H1 (cell line): Measurements from ENCODE around the gene MECR. TPM values are rescaled to one million over a fixed set of nuclear protein-coding genes. Genes with fewer than 3 reads are reported as not detected.

Source experiments
- CTCF ChIA-PET: fragments of 300-600 bp; sonication (Branson Sonifier 250); formaldehyde crosslinking; loops from one replicate; lab custom pipeline; 2021; ENCODE audit not compliant: partially characterized antibody; lab: Charles Lee
- POLR2A ChIA-PET: fragments of 300-600 bp; sonication (Branson Sonifier 250); formaldehyde crosslinking; loops from one replicate; lab custom pipeline; 2021; ENCODE audit warnings: inconsistent platforms; ENCODE audit not compliant: partially characterized antibody; lab: Charles Lee
- DNase-seq, 2 experiments: peaks; one replicate each; pipeline versions ENCODE4 v3.0.0 to v3.0.0-alpha.2; 2010 to 2022; ENCODE audit warnings: low spot score in 2 of 2, low read depth in 1 of 2, mixed read lengths in 1 of 2
- FAIRE-seq: peaks from 2 replicates; lab custom pipeline; 2011; peaks lifted over from hg19 to GRCh38; lab: Jason Lieb, UNC
- H2AFZ ChIP-seq: 2 replicates; pipeline ENCODE4 v1.8.1; 2012; ENCODE audit warnings: low read length, inconsistent platforms
- H2AK5ac ChIP-seq: 2 replicates; pipeline ENCODE4 v1.6.1; 2013; ENCODE audit warnings: low read depth, low read length
- H2BK120ac ChIP-seq: replicated peaks from 2 replicates; pipeline ENCODE3; 2013; ENCODE audit warnings: low read depth, low read length, inconsistent platforms
- H2BK12ac ChIP-seq: 2 replicates; pipeline ENCODE4 v1.6.1; 2013; ENCODE audit warnings: low read depth, low read length
- H2BK15ac ChIP-seq: 2 replicates; pipeline ENCODE4 v1.6.1; 2013; ENCODE audit warnings: low read length
- H2BK20ac ChIP-seq: 2 replicates; pipeline ENCODE4 v1.6.1; 2013; ENCODE audit warnings: low read length
- H2BK5ac ChIP-seq: 2 replicates; pipeline ENCODE4 v1.6.1; 2013; ENCODE audit warnings: low read depth, low read length
- H3K14ac ChIP-seq: 2 replicates; pipeline ENCODE4 v1.6.1; 2013; ENCODE audit warnings: inconsistent platforms; ENCODE audit not compliant: insufficient read length
- H3K18ac ChIP-seq: 2 replicates; pipeline ENCODE4 v1.6.1; 2013; ENCODE audit warnings: low read length; ENCODE audit errors: extremely low read depth
- H3K23ac ChIP-seq: 2 replicates; pipeline ENCODE4 v1.6.1; 2013; ENCODE audit warnings: inconsistent platforms; ENCODE audit not compliant: insufficient read length
- H3K23me2 ChIP-seq: 2 replicates; pipeline ENCODE4 v1.6.1; 2013; ENCODE audit warnings: low read depth, low read length
- H3K27ac ChIP-seq: 2 replicates; pipeline ENCODE4 v1.6.1; 2011; ENCODE audit warnings: low read depth, low read length, inconsistent platforms
- H3K27me3 ChIP-seq, 4 experiments: replicated peaks in 1 of 4; 1 replicate in 1 of 4; 2 replicates in 3 of 4; pipeline versions ENCODE4 v1.6.1 to v1.8.1; 2011 to 2013; ENCODE audit warnings: low read length in 3 of 4, mild to moderate bottlenecking in 3 of 4, inconsistent platforms in 2 of 4, mixed read lengths in 2 of 4, moderate library complexity in 1 of 4; ENCODE audit not compliant: control insufficient read depth in 3 of 4, insufficient read depth in 3 of 4; ENCODE audit errors: extremely low read depth in 1 of 4
- H3K36me3 ChIP-seq, 4 experiments: 2 replicates each; pipeline versions ENCODE4 v1.6.1 to v1.8.1; 2011 to 2013; ENCODE audit warnings: mild to moderate bottlenecking in 4 of 4, low read length in 3 of 4, moderate library complexity in 2 of 4, control low read depth in 1 of 4, inconsistent platforms in 1 of 4; ENCODE audit not compliant: insufficient read depth in 4 of 4, control insufficient read depth in 2 of 4
- H3K4ac ChIP-seq: replicated peaks from 2 replicates; pipeline ENCODE3; 2013; ENCODE audit warnings: low read length, low read depth, mixed read lengths, inconsistent platforms; ENCODE audit not compliant: insufficient read length
- H3K4me1 ChIP-seq, 4 experiments: replicated peaks in 1 of 4; 1 replicate in 1 of 4; 2 replicates in 3 of 4; pipeline versions ENCODE4 v1.6.1 to v1.8.1; 2011 to 2013; ENCODE audit warnings: low read length in 3 of 4, inconsistent platforms in 2 of 4, mixed read lengths in 1 of 4; ENCODE audit not compliant: insufficient read depth in 4 of 4, control insufficient read depth in 3 of 4
- H3K4me2 ChIP-seq, 2 experiments: 2 replicates each; pipeline versions ENCODE4 v1.6.1 to v1.8.1; 2011 to 2013; ENCODE audit warnings: low read depth in 2 of 2, low read length in 2 of 2, control low read depth in 1 of 2, inconsistent platforms in 1 of 2, mild to moderate bottlenecking in 1 of 2; ENCODE audit not compliant: insufficient read depth in 1 of 2
- H3K4me3 ChIP-seq, 4 experiments: fragments of 200-600, 300-600 bp in 1 of 4; sonication (generic), shearing (Covaris generic), sonication (Bioruptor Twin) in 1 of 4; 2 replicates each; pipeline versions ENCODE4 v1.5.1 to v1.8.1; 2011 to 2016; ENCODE audit warnings: low read length in 4 of 4, low read depth in 3 of 4, control low read depth in 2 of 4, inconsistent platforms in 2 of 4, mild to moderate bottlenecking in 2 of 4, mixed read lengths in 1 of 4, moderate library complexity in 1 of 4; ENCODE audit not compliant: insufficient read depth in 2 of 4; ENCODE audit errors: extremely low read depth in 1 of 4
- H3K56ac ChIP-seq: replicated peaks from 2 replicates; pipeline ENCODE3; 2013; ENCODE audit warnings: low read depth, mild to moderate bottlenecking, mixed read lengths, low read length, inconsistent platforms; ENCODE audit not compliant: insufficient read length
- H3K79me1 ChIP-seq: 2 replicates; pipeline ENCODE4 v1.6.1; 2013; ENCODE audit warnings: low read depth, low read length, control low read depth
- H3K79me2 ChIP-seq, 2 experiments: 2 replicates each; pipeline versions ENCODE4 v1.6.1 to v1.8.1; 2012 to 2013; ENCODE audit warnings: low read length in 2 of 2, mild to moderate bottlenecking in 2 of 2, inconsistent platforms in 1 of 2; ENCODE audit not compliant: insufficient read depth in 2 of 2, control insufficient read depth in 1 of 2
- H3K9ac ChIP-seq, 4 experiments: replicated peaks in 1 of 4; 1 replicate in 1 of 4; 2 replicates in 3 of 4; pipeline versions ENCODE4 v1.6.1 to v1.8.1; 2011 to 2013; ENCODE audit warnings: low read depth in 3 of 4, low read length in 3 of 4, control low read depth in 2 of 4, mild to moderate bottlenecking in 2 of 4, moderate library complexity in 2 of 4, inconsistent platforms in 1 of 4; ENCODE audit errors: extremely low read depth in 1 of 4
- H3K9me3 ChIP-seq, 2 experiments: 2 replicates each; pipeline versions ENCODE4 v1.6.1 to v1.8.1; 2012 to 2013; ENCODE audit warnings: mild to moderate bottlenecking in 2 of 2, moderate library complexity in 2 of 2, control low read depth in 1 of 2, inconsistent platforms in 1 of 2, low read depth in 1 of 2, low read length in 1 of 2, mixed read lengths in 1 of 2; ENCODE audit not compliant: insufficient read depth in 2 of 2
- H4K20me1 ChIP-seq, 2 experiments: replicated peaks in 1 of 2; 2 replicates each; pipeline versions ENCODE3 to v1.8.1; 2011 to 2013; ENCODE audit warnings: inconsistent platforms in 2 of 2, low read length in 2 of 2, mild to moderate bottlenecking in 1 of 2; ENCODE audit not compliant: insufficient read depth in 2 of 2, control insufficient read depth in 1 of 2
- H4K5ac ChIP-seq: 2 replicates; pipeline ENCODE4 v1.6.1; 2013; ENCODE audit warnings: low read length, low read depth, mixed read lengths, inconsistent platforms; ENCODE audit not compliant: insufficient read length
- H4K8ac ChIP-seq: 2 replicates; pipeline ENCODE4 v1.8.0; 2013; ENCODE audit warnings: mild to moderate bottlenecking, moderate library complexity, low read length, inconsistent platforms; ENCODE audit not compliant: insufficient read depth; ENCODE audit errors: extremely low read depth
- H4K91ac ChIP-seq: replicated peaks from 2 replicates; pipeline ENCODE3; 2013; ENCODE audit warnings: low read length, mixed read lengths, inconsistent platforms; ENCODE audit not compliant: insufficient read length
- BACH1 ChIP-seq: IDR thresholded peaks from 2 replicates; pipeline ENCODE4 v1.6.1; 2012; ENCODE audit warnings: low read length, improper control_type of control experiment
- CHD1 ChIP-seq: IDR thresholded peaks from 2 replicates; pipeline ENCODE4 v1.6.1; 2012; ENCODE audit warnings: low read depth, low read length, improper control_type of control experiment
- CHD2 ChIP-seq: IDR thresholded peaks from 2 replicates; pipeline ENCODE4 v1.6.1; 2012; ENCODE audit warnings: low read length, improper control_type of control experiment
- CTBP2 ChIP-seq: IDR thresholded peaks from 2 replicates; pipeline ENCODE4 v1.7.0; 2011; ENCODE audit warnings: borderline replicate concordance, mild to moderate bottlenecking, moderate library complexity, mixed read lengths, low read length; ENCODE audit not compliant: insufficient read depth, insufficient read length
- GTF2F1 ChIP-seq: IDR thresholded peaks from 2 replicates; pipeline ENCODE4 v1.6.1; 2012; ENCODE audit warnings: low read depth, low read length, improper control_type of control experiment, borderline replicate concordance
- HDAC6 ChIP-seq: IDR thresholded peaks from one replicate; pipeline ENCODE4 v1.7.1; 2012; ENCODE audit warnings: low read depth, mild to moderate bottlenecking, inconsistent platforms, low read length, moderate library complexity
- PHF8 ChIP-seq: fragments of 200-600 bp; sonication (generic); conservative IDR thresholded peaks from 2 replicates; pipeline ENCODE4 v1.7.1; 2012; ENCODE audit warnings: low read depth, mild to moderate bottlenecking, inconsistent platforms, low read length, moderate library complexity
- RAD21 ChIP-seq, 2 experiments: IDR thresholded peaks in 1 of 2; conservative IDR thresholded peaks in 1 of 2; 2 replicates each; pipeline ENCODE4 v1.6.1; 2011; ENCODE audit warnings: low read depth in 2 of 2, low read length in 2 of 2, improper control_type of control experiment in 1 of 2, inconsistent platforms in 1 of 2, mild to moderate bottlenecking in 1 of 2, moderate library complexity in 1 of 2
- RFX5 ChIP-seq: IDR thresholded peaks from 2 replicates; pipeline ENCODE4 v1.6.1; 2011; ENCODE audit warnings: low read depth, low read length, improper control_type of control experiment, borderline replicate concordance
- SIX5 ChIP-seq: IDR thresholded peaks from 2 replicates; pipeline ENCODE4 v1.6.1; 2011; ENCODE audit warnings: mild to moderate bottlenecking, low read depth, low read length
- SP1 ChIP-seq: IDR thresholded peaks from 2 replicates; pipeline ENCODE4 v1.6.1; 2011; ENCODE audit warnings: low read depth, low read length
- TCF12 ChIP-seq: IDR thresholded peaks from 2 replicates; pipeline ENCODE4 v1.6.1; 2011; ENCODE audit warnings: low read depth, mild to moderate bottlenecking, low read length
- WGBS, 2 experiments: shearing (Covaris generic) in 1 of 2; methylation state at CpG; one replicate each; pipeline versions ENCODE4 v1.1.6 to v1.1.7; 2013 to 2015; ENCODE audit warnings: low lambda C conversion rate in 2 of 2, mixed read lengths in 2 of 2, inconsistent platforms in 1 of 2, low coverage in 1 of 2, missing lambda C conversion rate in 1 of 2; ENCODE audit not compliant: insufficient replicate concordance in 2 of 2, insufficient coverage in 1 of 2, insufficient read length in 1 of 2; ENCODE audit errors: extremely low coverage in 1 of 2, missing lambda C conversion rate in 1 of 2; 5-methylcytosine and 5-hydroxymethylcytosine counted together
- polyA plus RNA-seq, 7 experiments: library from polyadenylated mRNA; depleted of rRNA in 3 of 7; stranded (reverse) in 5 of 7; unstranded in 2 of 7; fragments of >200 nt in 5 of 7; fragments of 200-250 nt in 2 of 7; gene quantifications; 1 replicate in 5 of 7; 2 replicates in 1 of 7; 4 replicates in 1 of 7; pipeline versions ENCODE4 v1.2.1 to v1.2.3, GENCODE V29; 2011 to 2013; ENCODE audit warnings: missing spikeins in 2 of 7, mixed read lengths in 2 of 7
- total RNA-seq: library from RNA; stranded (reverse); fragmentation: NEBNext Ultra II Directional; extraction: Animal tissue kit (Norgen Biotek cat#: 25700); gene quantifications from 2 replicates; pipeline ENCODE4 v1.2.1, GENCODE V29; 2021

MECR gene
- total and polyA plus RNA-seq, 2 of the 8 experiments (the other 6 are each of a cell fraction or from before 2014, with no cell fraction given), result 24.2 to 24.4 TPM

DNA sequence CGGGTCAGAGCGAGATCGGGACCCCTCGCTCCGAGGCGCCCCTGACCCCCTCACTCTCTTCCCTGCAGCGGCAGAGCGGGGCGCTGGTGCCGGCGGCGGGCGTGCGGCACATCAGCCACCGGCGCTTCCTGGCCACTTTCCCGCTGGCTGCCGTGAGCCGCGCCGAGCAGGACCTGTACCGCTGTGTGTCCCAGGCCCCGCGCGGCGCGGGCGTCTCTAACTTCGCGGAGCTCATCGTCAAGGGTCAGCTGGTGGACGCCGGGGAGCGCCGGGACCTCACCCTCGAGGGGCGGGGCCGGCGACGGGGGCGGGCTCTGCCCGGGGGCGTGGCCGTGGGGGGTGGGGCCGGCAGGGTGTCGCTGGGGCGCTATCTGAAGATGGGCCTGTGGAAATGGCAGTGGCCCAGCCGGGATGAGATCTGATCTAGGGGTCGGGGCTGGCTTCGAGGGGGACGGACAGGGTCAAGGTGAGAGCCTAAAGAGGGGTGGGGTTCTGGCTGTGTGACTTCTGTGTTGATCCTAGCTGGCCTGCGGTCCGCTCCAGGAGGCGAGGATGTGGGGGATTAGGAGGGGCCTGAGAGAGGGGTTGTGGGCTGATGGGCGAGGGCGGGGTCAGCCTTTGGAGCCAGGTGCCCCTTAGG, 29.2 kb upstream of the MECR start:
- Histone ChIP-seq H3K9ac (peak overlapping the region in 1 of 4 experiments; percentile 65; a peak in 1 of 7 replicates), H3K4me1 (peaks cover 8 to 23% (median 16%) of the 10 kb centered on the region in 4 experiments), H3K27me3 (peaks cover 7 to 33% (median 27%) of the 10 kb centered on the region in 4 experiments), H3K18ac (0 out of 2 replicates have a peak overlapping the region, but pooled peaks have one; percentile 60), H3K23ac (no peak overlapping the region), H3K9me3 (no peaks in the 10 kb centered on the region; a peak in 1 of 4 replicates), H3K4me2 (peak overlapping the region; percentile 62 to 85), H2BK5ac (no peak overlapping the region), H3K56ac (no peak overlapping the region), H2BK20ac (no peak overlapping the region), H3K79me1 (no peaks in the 10 kb centered on the region), H2BK15ac (no peak overlapping the region), H3K14ac (no peak overlapping the region), H4K91ac (no peak overlapping the region), H2AFZ (0 out of 2 replicates have a peak overlapping the region, but pooled peaks have one; percentile 40), H2AK5ac (no peak overlapping the region), H3K27ac (no peak overlapping the region), H3K79me2 (no peaks in the 10 kb centered on the region), H3K36me3 (no peaks in the 10 kb centered on the region; a peak in 1 of 8 replicates), H4K20me1 (peaks cover 0 to 8% of the 10 kb centered on the region in 2 experiments), H4K5ac (no peak overlapping the region), H3K23me2 (peaks cover 14% of the 10 kb centered on the region; the same call in 1 of the 2 replicates), H4K8ac (peak overlapping the region; percentile 22; the same call in 1 of the 2 replicates), H3K4me3 (peak overlapping the region; percentile 52 to 69 (median 58)), H3K4ac (no peak overlapping the region), H2BK12ac (no peak overlapping the region), H2BK120ac (no peak overlapping the region)
- CTCF ChIA-PET, result interaction anchor here (0.8 to 4.6 kb wide), 9 partner anchors 9 to 846 kb away, joined by 3 to 19 read pairs (median 4); no protein-coding TSS in a partner anchor
- FAIRE-seq (no peak), DNase-seq (peak in 1 of 2 experiments; percentile 89)
- POLR2A ChIA-PET, result interaction anchor here (0.7 to 2.6 kb wide), 5 partner anchors 10 to 32 kb away, joined by 3 to 11 read pairs (median 6); no protein-coding TSS in a partner anchor
- 2% methylated on average over 20 of the region's 56 CpGs; no CpG with 5 or more reads in 1 of the 2 experiments for WGBS, 2 experiments
- TF ChIP-seq RFX5 (no peak), PHF8 (no peak), GTF2F1 (no peak), RAD21 (IDR thresholded peaks at IDR 0.05 in 1 of 2, conservative IDR thresholded peaks at IDR 0.05 in 1 of 2; ENCODE audit: low read depth in 2 of 2, low read length in 2 of 2) (no peak), CTBP2 (no peak), HDAC6 (no peak), TCF12 (no peak), CHD2 (no peak), CHD1 (no peak), SP1 (peak; percentile 40; the same call in 1 of the 2 replicates), BACH1 (peak; percentile 9; the same call in 1 of the 2 replicates), SIX5 (no peak)
